GM04503 (cell line): ENCODE measurements around the gene NUP54.

Source experiments
- DNase-seq: peaks from one replicate; pipeline ENCODE4 v3.0.0-alpha.2; 2012; ENCODE audit warnings: low read depth

The NUP54 gene

DNA sequence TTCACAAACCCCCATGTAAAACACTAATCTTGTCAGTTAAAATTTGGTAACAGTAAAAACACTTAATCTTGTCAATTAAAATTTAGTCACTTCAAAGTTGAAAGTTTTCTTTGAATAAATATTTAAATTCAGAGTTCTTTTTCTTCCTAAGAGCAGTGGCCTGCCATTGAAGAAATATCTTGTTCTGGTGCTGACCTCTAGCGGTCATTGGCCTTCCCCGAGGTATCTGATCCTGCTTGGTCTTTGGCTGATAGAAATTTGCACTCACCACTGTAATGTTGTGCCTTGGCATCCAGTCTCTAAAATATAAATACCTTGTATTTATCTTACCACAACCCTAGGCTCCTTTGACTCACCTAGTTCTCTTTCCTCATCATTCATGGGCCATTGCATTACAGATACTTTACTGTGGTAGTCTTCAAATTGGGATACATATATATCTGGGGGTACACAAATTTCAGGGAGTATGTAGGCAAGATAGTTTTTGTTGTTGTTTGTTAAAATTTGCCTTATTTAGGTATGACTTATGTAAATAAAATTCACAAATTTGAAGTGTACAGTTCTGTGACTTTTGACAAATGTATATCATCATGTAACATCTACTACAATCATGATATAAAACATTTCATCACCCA, 80.4 kb downstream of the NUP54 start:
- DNase-seq, result peak; percentile 23

DNA sequence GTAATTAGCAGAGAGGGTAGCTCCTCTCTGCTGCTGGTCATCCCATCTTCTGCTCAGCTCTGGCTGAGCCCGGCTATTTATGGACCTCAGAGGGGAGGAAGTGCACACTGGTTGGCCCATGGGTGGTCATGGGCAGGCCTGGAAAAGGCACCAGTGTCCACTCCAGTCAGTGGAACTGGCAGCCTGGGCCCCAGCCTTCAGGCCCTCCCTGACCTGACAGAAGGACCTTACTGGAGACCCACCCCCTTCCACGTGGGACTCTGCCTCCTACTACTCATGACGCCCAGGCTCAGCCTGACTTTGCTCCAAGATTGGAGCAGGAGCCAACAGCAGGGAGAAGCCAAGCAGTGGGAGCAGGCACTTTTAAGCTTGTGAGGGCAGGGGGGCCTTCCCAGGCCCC, 81.7 kb downstream of the NUP54 start:
- no peak for DNase-seq
